Keratinocyte (primary cell): Measurements from ENCODE around the gene GJA3. TPM values are rescaled to one million over a fixed set of nuclear protein-coding genes. Genes with fewer than 3 reads are reported as not detected.

ENCODE experiments used
- DNase-seq: peaks from one replicate; pipeline ENCODE4 v3.0.0-alpha.2; 2011; ENCODE audit warnings: low read depth, missing footprints, low spot score
- FAIRE-seq: peaks from 2 replicates; lab custom pipeline; 2011; peaks lifted over from hg19 to GRCh38; lab: Jason Lieb, UNC
- H2AFZ ChIP-seq: 2 replicates; pipeline ENCODE4 v1.6.0; 2012; ENCODE audit warnings: low read length, control low read depth, inconsistent platforms; ENCODE audit not compliant: control insufficient read depth
- H3K27ac ChIP-seq: 2 replicates; pipeline ENCODE4 v1.5.1; 2011; ENCODE audit warnings: low read length; ENCODE audit not compliant: control insufficient read depth, insufficient read depth
- H3K27me3 ChIP-seq: 3 replicates; pipeline ENCODE4 v1.6.0; 2011; ENCODE audit warnings: low read length; ENCODE audit not compliant: control insufficient read depth, insufficient read depth; ENCODE audit errors: extremely low read depth
- H3K36me3 ChIP-seq, 2 experiments: 2 replicates in 1 of 2; 3 replicates in 1 of 2; pipeline ENCODE4 v1.5.1; 2011; ENCODE audit warnings: low read length in 2 of 2, mild to moderate bottlenecking in 1 of 2; ENCODE audit not compliant: control insufficient read depth in 2 of 2, insufficient read depth in 2 of 2; ENCODE audit errors: extremely low read depth in 1 of 2
- H3K4me1 ChIP-seq: 3 replicates; pipeline ENCODE4 v1.5.1; 2011; ENCODE audit warnings: low read length; ENCODE audit not compliant: control insufficient read depth, insufficient read depth; ENCODE audit errors: extremely low read depth
- H3K4me2 ChIP-seq: 3 replicates; pipeline ENCODE4 v1.6.0; 2011; ENCODE audit warnings: low read depth, low read length; ENCODE audit not compliant: control insufficient read depth, insufficient read depth; ENCODE audit errors: extremely low read depth
- H3K4me3 ChIP-seq, 3 experiments: fragments of 200-600 bp in 1 of 3; sonication (generic) in 1 of 3; 2 replicates in 2 of 3; 3 replicates in 1 of 3; pipeline ENCODE4 v1.5.1; 2011 to 2016; ENCODE audit warnings: low read length in 3 of 3, mild to moderate bottlenecking in 3 of 3, control low read depth in 2 of 3, inconsistent platforms in 1 of 3, low read depth in 1 of 3, mixed read lengths in 1 of 3, mixed run types in 1 of 3, moderate library complexity in 1 of 3; ENCODE audit not compliant: control insufficient read depth in 2 of 3, insufficient read depth in 2 of 3; ENCODE audit errors: extremely low read depth in 1 of 3
- H3K79me2 ChIP-seq: 2 replicates; pipeline ENCODE4 v1.6.0; 2012; ENCODE audit warnings: low read length; ENCODE audit not compliant: control insufficient read depth, insufficient read depth
- H3K9ac ChIP-seq: 3 replicates; pipeline ENCODE4 v1.6.0; 2011; ENCODE audit warnings: low read length; ENCODE audit not compliant: control insufficient read depth, insufficient read depth; ENCODE audit errors: extremely low read depth
- H3K9me1 ChIP-seq: 3 replicates; pipeline ENCODE4 v1.6.0; 2011; ENCODE audit warnings: low read length; ENCODE audit not compliant: control insufficient read depth, insufficient read depth; ENCODE audit errors: extremely low read depth
- H3K9me3 ChIP-seq: 2 replicates; pipeline ENCODE4 v1.5.1; 2012; ENCODE audit warnings: low read depth, low read length; ENCODE audit not compliant: control insufficient read depth
- H4K20me1 ChIP-seq: 3 replicates; pipeline ENCODE4 v1.6.0; 2011; ENCODE audit warnings: low read length; ENCODE audit not compliant: control insufficient read depth, insufficient read depth; ENCODE audit errors: extremely low read depth
- CTCF ChIP-seq, 3 experiments: IDR thresholded peaks in 1 of 3; conservative IDR thresholded peaks in 1 of 3; optimal IDR thresholded peaks in 1 of 3; 2 replicates in 2 of 3; 3 replicates in 1 of 3; pipeline versions ENCODE3 to v1.5.1; 2011; ENCODE audit warnings: low read length in 3 of 3, mild to moderate bottlenecking in 3 of 3, moderate library complexity in 2 of 3, control low read depth in 1 of 3, inconsistent platforms in 1 of 3; ENCODE audit not compliant: insufficient read depth in 2 of 3; ENCODE audit errors: extremely low read depth in 1 of 3
- EZH2 ChIP-seq: IDR thresholded peaks from one replicate; pipeline ENCODE4 v1.6.1; 2012; ENCODE audit warnings: inconsistent platforms, mild to moderate bottlenecking, low read length, moderate library complexity
- dilution Hi-C: fragments of 300-500 bp; cut with MboI; formaldehyde crosslinking; loops from one replicate; pipeline ENCODE4 v1.7.0; 2020; ENCODE audit warnings: low sequenced_read_pairs; ENCODE audit not compliant: extremely low pct_ligation_motif_present
- polyA plus RNA-seq, 5 experiments: library from polyadenylated mRNA; depleted of rRNA in 3 of 5; stranded (reverse) in 3 of 5; stranded (forward) in 1 of 5; unstranded in 1 of 5; fragments of >200 nt; gene quantifications; 1 replicate in 1 of 5; 2 replicates in 3 of 5; 3 replicates in 1 of 5; pipeline versions ENCODE4 v1.2.1 to v1.2.3, GENCODE V29; 2011 to 2012; ENCODE audit warnings: missing spikeins in 2 of 5, low read depth in 1 of 5, low replicate concordance in 1 of 5

Gene GJA3
- polyA plus RNA-seq, 1 donor (not counting 4 experiments of a cell fraction or from before 2014, with no cell fraction given) = 0.09 TPM

DNA sequence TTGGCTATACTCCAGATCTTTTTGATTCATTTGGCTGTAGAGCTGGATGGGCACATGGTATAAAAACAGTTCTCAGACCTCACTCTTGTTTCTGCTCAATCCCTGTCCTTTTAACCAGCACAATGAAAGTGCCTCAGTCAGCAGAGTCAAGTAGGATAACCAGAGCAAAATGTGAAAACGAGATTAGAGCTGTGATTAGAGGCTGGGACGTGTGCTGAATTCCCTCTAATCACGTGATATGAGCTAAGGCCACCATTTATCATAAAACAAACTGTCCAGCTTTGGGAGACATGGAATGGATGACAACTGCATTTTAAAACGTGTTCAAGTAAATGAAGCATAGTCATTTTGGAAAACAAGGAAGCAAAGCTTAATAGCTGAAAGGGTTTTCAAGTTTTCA lies 54.1 kb downstream of the GJA3 start:
- no peak for DNase-seq
- H3K36me3 ChIP-seq = no peaks in the 10 kb centered on the region
- H3K79me2 ChIP-seq = no peaks in the 10 kb centered on the region
- no peaks in the 10 kb centered on the region for H3K9me1 ChIP-seq
- H3K27ac ChIP-seq = no peak overlapping the region
- TF ChIP-seq EZH2 (no peak), CTCF (optimal IDR thresholded peaks at IDR 0.05 in 1 of 3, IDR thresholded peaks at IDR 0.05 in 1 of 3, conservative IDR thresholded peaks at IDR 0.05 in 1 of 3; ENCODE audit: extremely low read depth in 1 of 3, insufficient read depth in 2 of 3, low read length in 3 of 3) (no peak)
- H4K20me1 ChIP-seq = no peaks in the 10 kb centered on the region
- H2AFZ ChIP-seq = no peak overlapping the region
- peaks cover 15% of the 10 kb centered on the region for H3K27me3 ChIP-seq
- H3K4me3 ChIP-seq = no peak overlapping the region
- dilution Hi-C loops = no loop called here
- H3K9me3 ChIP-seq = no peaks in the 10 kb centered on the region
- FAIRE-seq = no peak
- H3K9ac ChIP-seq = no peak overlapping the region
- H3K4me2 ChIP-seq = no peak overlapping the region
- H3K4me1 ChIP-seq = no peaks in the 10 kb centered on the region

DNA sequence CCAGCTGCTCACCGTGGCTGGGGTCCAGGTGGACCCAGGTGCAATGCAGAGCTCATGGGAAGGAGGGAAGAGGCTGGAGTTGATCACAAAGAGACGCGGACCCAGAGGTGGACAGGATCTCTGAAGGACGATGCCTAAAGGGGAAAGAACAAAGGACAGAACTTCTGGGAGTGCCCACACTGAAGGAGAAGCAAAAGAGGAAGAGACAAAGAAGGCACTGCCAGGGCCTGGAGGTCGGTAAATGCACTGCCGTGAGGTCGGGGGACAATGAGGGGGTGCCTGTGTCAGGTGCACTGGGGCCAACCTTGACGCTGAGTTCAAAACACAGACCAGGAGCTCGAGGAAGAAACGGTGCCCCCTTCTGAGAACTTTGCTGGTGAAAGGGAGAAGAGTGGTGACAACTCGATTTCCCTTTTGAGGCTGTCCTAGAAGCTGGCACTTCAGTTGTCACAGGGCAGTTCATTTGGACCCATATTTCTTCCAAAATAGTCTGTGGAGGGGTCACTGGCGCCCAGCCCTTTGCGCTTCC lies 55.6 kb downstream of the GJA3 start:
- Histone ChIP-seq H3K36me3 (no peaks in the 10 kb centered on the region), H3K4me2 (no peak overlapping the region), H3K27ac (no peak overlapping the region), H3K27me3 (peaks cover 17% of the 10 kb centered on the region), H3K9me3 (no peaks in the 10 kb centered on the region), H3K79me2 (no peaks in the 10 kb centered on the region), H3K4me3 (no peak overlapping the region), H3K9ac (no peak overlapping the region), H3K4me1 (no peaks in the 10 kb centered on the region), H4K20me1 (no peaks in the 10 kb centered on the region), H2AFZ (no peak overlapping the region), H3K9me1 (no peaks in the 10 kb centered on the region)
- dilution Hi-C loops = no loop called here
- FAIRE-seq = no peak
- no peak for TF ChIP-seq EZH2
- TF ChIP-seq CTCF (optimal IDR thresholded peaks at IDR 0.05 in 1 of 3, IDR thresholded peaks at IDR 0.05 in 1 of 3, conservative IDR thresholded peaks at IDR 0.05 in 1 of 3; ENCODE audit: extremely low read depth in 1 of 3, insufficient read depth in 2 of 3, low read length in 3 of 3) = no peak
- no peak for DNase-seq
